ENCODE measurements around the gene C2orf92. TPM values are rescaled to one million over a fixed set of nuclear protein-coding genes. Genes with fewer than 3 reads are reported as not detected.
"Not testable (repeated sequence)": the region's sequence is repeated elsewhere in the genome, so short reads cannot be mapped to it uniquely, and the experiment has no call there.

Gene C2orf92
- total RNA-seq, 1 experiment from 2014 or later = 8.6 TPM

- no peak for DNase-seq (ENCODE audit: low spot score)
Observed at GRCh38 chr2:97660044-97660774, 9.3 kb upstream of the C2orf92 start.

GRCh38 chr2:97660775-97661389 is 8.6 kb upstream of the C2orf92 start:
- peak; percentile 22 for DNase-seq (ENCODE audit: low spot score)

- no peak for DNase-seq (ENCODE audit: low spot score)
Observed at GRCh38 chr2:97661927-97662326, 7.6 kb upstream of the C2orf92 start.

- no peak for DNase-seq (ENCODE audit: low spot score)
Observed at GRCh38 chr2:97662386-97662894, 7.1 kb upstream of the C2orf92 start.

- peak; percentile 94 for DNase-seq (ENCODE audit: low spot score)
Observed at GRCh38 chr2:97662895-97663625, 6.5 kb upstream of the C2orf92 start.

- DNase-seq (ENCODE audit: low spot score) = no peak
Observed at GRCh38 chr2:97663626-97663961, 5.9 kb upstream of the C2orf92 start.

- DNase-seq (ENCODE audit: low spot score) = peak; percentile 97
Observed at GRCh38 chr2:97663962-97664635, 5.4 kb upstream of the C2orf92 start, which contains the start of gene ACTR1B. ACTR1B (minus strand) TSS chr2:97664044; CDS start chr2:97663890, 154 bp downstream.

GRCh38 chr2:97664636-97664970 is 4.9 kb upstream of the C2orf92 start:
- peak; percentile 45 for DNase-seq (ENCODE audit: low spot score)

- no peak for DNase-seq (ENCODE audit: low spot score)
Observed at GRCh38 chr2:97670471-97670870, 958 bp downstream of the C2orf92 start.

GRCh38 chr2:97671526-97671925 is 2.0 kb downstream of the C2orf92 start:
- DNase-seq (ENCODE audit: low spot score) = no peak

GRCh38 chr2:97672606-97673140 is 3.2 kb downstream of the C2orf92 start:
- DNase-seq (ENCODE audit: low spot score) = not testable (repeated sequence)

- DNase-seq (ENCODE audit: low spot score) = no peak
Observed at GRCh38 chr2:97673182-97673914, 3.8 kb downstream of the C2orf92 start.

GRCh38 chr2:97673915-97674283 is 4.4 kb downstream of the C2orf92 start:
- no peak for DNase-seq (ENCODE audit: low spot score)

- DNase-seq (ENCODE audit: low spot score) = no peak
Observed at GRCh38 chr2:97675430-97676113, 6.1 kb downstream of the C2orf92 start.

- no peak for DNase-seq (ENCODE audit: low spot score)
Observed at GRCh38 chr2:97676620-97677019, 7.1 kb downstream of the C2orf92 start.

- no peak for DNase-seq (ENCODE audit: low spot score)
Observed at GRCh38 chr2:97677480-97677879, 8.0 kb downstream of the C2orf92 start.

- no peak for DNase-seq (ENCODE audit: low spot score)
Observed at GRCh38 chr2:97678298-97678697, 8.8 kb downstream of the C2orf92 start.

GRCh38 chr2:97687235-97687634 is 17.7 kb downstream of the C2orf92 start:
- DNase-seq (ENCODE audit: low spot score) = not testable (repeated sequence)

- peak; percentile 66 for DNase-seq (ENCODE audit: low spot score)
Observed at GRCh38 chr2:97688062-97688827, 18.7 kb downstream of the C2orf92 start.

GRCh38 chr2:97691166-97691565 is 21.7 kb downstream of the C2orf92 start:
- DNase-seq (ENCODE audit: low spot score) = no peak
